Activated CD8-positive, alpha-beta memory T cell treated with anti-CD3 and anti-CD28 coated beads for 48 hours (primary cell): ENCODE data around the gene SARS1.
"Not testable (repeated sequence)": the region's sequence is repeated elsewhere in the genome, so short reads cannot be mapped to it uniquely, and the experiment has no call there.

Source experiments
- DNase-seq, 3 experiments: peaks; one replicate each; pipeline ENCODE4 v3.0.0-alpha.2; 2020; ENCODE audit warnings: low read depth in 2 of 3, low spot score in 2 of 3

The SARS1 gene

DNA sequence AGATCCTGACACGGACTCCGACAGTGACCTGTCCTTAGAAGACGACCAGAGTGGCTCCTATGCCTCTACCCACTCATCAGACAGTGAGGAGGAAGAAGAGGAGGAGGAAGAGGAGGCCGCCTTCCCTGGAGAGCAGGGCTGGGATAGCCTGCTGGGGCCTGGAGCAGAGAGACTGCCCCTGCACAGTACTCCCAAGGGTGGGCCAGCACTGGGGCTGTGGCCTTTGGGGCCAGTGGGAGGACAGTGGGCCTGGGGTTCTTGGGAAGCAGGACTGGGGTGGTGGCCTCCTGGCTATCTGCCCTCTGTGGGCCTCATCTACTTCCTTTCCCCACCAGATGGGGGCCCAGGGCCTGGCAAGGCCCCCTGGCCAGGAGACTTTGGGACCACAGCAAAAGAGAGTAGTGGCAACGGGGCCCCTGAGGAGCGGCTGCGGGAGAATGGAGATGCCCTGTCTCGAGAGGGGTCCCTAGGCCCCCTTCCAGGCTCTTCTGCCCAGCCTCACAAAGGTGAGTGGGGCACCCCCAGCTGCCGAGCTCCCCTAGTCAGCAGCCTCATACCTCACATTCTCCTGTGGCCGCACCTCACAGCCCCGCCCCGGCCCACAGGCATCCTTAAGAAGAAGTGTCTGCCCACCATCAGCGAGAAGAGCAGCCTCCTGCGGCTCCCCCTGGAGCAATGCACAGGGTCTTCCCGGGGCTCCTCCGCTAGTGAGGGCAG, 59.3 kb downstream of the SARS1 start:
- no peak for DNase-seq

DNA sequence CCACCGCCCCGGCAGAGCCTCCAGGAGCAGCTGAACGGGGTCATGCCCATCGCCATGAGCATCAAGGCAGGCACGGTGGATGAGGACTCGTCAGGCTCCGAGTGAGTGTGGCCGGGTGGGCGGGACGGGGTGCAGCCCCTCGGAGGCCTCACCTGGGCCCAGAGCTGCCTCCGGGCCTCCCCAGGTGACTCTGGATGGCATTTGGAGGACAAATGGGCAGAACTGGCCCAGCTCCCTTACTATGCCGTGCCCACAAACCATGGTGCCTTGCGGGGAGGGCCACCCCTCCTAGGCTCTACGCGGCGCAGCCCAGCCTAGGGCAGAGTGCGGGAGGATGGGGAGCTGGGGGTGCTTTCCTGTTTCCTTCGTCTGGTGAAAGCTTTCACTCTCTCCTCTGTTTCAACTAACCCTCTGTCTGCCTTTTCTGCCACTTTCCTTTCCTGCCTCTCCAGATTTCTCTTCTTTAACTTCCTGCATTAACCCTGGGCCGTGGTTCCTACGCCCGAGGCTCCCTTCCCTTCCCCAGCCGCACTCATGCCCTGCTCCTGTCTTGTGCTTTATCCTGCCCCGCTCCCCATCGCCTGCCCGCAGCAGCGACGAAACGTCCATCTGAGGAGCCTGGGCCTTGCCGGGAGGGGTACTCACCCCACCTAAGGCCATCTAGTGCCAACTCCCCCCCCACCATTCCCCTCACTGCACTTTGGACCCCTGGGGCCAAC, 60.0 kb downstream of the SARS1 start:
- no peak for DNase-seq

DNA sequence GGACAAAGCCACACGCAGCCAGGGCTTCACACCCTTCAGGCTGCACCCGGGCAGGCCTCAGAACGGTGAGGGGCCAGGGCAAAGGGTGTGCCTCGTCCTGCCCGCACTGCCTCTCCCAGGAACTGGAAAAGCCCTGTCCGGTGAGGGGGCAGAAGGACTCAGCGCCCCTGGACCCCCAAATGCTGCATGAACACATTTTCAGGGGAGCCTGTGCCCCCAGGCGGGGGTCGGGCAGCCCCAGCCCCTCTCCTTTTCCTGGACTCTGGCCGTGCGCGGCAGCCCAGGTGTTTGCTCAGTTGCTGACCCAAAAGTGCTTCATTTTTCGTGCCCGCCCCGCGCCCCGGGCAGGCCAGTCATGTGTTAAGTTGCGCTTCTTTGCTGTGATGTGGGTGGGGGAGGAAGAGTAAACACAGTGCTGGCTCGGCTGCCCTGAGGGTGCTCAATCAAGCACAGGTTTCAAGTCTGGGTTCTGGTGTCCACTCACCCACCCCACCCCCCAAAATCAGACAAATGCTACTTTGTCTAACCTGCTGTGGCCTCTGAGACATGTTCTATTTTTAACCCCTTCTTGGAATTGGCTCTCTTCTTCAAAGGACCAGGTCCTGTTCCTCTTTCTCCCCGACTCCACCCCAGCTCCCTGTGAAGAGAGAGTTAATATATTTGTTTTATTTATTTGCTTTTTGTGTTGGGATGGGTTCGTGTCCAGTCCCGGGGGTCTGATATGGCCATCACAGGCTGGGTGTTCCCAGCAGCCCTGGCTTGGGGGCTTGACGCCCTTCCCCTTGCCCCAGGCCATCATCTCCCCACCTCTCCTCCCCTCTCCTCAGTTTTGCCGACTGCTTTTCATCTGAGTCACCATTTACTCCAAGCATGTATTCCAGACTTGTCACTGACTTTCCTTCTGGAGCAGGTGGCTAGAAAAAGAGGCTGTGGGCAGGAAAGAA, 61.1 kb downstream of the SARS1 start:
- no peak for DNase-seq

DNA sequence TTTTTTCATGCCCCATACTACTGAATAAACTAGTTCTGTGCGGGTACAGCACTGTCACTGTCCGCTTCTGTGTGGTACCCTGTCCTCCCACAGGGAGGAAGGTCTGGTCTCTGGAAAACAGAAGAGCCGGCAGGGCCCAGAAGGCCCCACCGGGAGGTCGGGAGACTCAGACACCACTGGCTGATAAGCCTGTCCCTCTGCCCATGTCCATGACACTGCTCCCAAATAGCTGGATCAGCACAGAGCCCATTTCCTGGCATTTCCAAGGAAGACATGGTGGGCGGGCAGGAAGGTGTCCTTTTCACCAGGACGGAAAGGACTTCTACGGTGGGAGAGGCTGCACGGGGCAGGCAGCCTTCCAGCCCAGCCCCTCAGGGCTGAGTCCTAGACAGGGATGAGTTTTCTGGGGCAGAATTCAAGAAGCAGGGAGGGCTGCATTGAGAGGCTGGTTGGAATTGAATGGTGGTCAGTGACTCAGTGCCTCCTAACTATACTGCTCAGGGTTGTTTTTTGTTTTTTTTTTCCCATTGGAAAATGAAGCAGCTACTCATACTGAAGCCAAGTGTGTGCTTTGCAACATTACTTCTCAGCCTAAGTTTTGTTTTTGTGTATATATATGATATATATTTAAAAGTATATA, 62.1 kb downstream of the SARS1 start:
- DNase-seq: no peak

DNA sequence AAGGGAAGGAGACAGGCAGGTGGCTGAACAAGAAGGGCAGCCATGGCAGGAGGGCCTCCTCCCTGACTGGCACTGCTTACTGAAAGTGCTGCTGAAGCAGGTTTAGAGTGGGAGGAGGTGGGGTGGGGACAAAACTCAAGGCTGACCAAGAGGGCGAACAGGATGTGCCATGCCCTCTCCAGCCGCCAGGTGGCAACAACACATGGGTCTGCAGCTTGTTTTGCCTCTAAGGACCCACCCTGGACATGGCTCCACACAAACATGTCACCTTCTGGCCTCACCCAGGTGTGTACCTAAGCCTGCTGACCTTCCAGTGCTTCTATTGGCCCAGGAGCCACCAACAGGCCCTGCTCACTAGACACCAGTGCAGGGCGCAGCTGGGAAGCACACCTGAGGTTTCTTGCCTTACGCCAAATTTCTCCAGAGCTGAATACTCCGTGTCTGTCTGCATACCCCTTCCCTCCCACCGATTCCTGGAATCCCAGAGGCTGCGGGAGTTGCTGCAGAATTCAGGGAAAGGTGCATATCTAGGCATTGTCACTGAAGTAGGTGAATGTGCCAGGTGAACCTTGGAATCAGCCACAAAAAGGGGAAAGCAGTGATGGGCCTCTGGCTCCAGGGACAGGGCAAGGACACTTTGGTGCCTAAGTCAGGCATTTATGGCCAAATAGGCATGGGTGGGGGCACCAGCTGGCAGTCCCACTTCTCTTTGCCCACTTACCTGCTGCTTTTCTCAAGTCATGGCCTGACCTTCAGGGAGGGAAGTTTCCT, 63.9 kb downstream of the SARS1 start:
- DNase-seq: peak; percentile 39 to 50 (median 41)

DNA sequence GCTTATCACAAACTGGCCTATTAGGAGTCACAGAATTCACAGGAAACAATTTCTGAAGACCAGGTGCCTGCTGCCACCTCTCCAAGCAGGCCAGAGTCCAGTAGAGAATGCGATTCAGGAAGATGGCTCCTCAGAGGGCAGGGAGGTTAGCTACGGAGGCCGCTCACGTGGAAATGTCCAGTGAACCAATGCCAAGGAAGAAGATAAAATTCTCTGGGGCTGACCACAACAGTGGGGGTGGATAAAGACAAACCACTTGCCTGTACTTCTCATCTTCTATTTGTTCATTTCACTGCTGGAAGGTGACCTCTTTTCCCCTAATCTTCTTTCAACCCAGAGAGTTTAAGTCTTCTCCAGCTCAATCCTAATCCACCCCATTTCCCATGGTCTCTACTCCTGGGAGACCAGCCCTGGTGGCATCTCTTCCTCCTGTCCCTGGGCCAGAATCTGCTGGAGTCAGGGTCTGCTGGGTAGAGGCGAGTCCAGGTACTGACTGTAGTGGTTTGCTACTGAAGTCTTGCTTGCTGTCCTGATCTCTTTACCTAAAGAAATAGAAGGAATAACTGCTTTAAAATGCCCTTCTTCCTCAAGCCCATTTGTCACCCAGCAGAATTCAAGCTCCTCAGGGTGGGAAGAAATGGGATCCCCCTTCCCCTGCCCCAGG, 66.0 kb downstream of the SARS1 start:
- DNase-seq: no peak

DNA sequence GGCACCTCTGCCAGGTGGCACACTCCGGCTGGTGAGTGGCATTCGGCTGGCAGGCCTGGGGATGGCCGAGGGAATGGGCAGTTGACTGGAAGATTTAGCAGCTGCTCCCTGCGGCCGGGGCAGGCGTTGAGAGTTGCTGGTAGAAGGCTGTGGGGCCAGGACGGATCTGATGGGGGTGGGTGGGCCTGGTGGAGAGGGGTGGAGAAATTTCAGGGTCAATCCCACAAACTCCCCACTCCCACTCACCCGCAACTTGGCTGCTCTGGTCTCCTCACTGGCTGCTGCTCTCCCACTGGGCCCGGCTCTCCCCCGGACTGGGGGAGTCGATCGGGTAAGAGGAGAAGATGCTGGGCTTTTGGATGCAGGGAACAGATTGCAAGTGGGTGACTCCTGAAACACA, 67.1 kb downstream of the SARS1 start:
- no peak for DNase-seq

DNA sequence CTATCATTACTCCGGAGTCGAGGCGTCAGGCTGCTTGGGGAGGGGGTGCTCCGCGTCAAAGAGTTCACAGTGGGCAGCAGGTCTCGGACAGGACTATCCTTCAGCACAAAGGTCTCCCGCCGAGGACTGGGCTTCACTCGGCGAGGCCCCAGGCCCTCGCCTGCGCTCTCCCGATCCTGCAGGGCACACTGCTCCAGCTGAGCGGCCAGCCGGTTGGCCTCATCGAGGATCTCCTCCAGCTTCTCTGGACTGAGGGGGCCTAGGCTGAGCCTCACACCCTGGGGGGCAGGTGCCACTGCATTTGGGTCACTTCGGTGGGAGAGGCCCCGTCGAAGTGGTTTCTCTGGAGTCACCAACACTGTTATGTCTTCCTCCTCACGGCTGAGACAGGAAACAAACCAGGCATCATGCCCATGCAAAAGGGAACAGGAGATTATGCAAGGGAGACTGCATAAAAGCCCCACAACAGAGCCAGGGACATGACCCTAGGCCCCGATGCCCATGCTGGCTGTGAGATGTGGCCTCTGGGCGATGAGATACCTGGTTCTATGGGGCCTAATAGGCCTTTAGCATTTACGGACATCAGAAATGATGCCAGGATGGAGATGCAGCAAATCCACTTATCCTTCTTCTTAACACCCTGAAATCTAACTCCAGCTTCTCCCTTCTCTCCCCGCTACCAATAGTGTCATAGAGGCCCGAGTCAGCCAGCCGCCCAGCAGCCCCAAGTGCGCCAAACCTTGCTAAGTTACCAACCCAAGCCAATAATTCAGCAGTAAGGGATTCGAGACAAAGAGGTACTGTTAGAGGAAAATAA, 68.2 kb downstream of the SARS1 start:
- DNase-seq: no peak

DNA sequence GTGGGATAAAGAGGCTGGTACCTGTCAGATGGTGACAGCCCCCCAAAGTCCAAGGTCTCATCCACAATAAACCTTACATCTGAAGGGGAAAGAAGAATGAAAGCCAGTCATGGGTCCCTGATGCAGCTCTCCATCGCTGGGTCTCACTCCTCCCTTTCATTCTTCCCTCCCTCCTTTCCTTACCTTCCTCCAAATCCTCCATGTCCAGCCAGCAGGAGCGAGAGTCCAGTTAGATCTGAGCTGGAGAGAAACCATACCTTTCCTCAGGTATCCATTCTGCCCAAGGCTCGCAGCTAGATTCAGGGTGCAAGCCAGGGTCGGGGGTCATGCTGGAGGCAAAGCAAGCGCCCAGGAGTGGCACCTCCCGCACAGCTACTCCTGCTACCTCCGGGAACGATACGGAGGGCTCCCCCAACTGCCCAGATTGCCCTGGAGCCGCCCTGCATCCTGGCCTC, 68.8 kb downstream of the SARS1 start:
- DNase-seq: no peak

DNA sequence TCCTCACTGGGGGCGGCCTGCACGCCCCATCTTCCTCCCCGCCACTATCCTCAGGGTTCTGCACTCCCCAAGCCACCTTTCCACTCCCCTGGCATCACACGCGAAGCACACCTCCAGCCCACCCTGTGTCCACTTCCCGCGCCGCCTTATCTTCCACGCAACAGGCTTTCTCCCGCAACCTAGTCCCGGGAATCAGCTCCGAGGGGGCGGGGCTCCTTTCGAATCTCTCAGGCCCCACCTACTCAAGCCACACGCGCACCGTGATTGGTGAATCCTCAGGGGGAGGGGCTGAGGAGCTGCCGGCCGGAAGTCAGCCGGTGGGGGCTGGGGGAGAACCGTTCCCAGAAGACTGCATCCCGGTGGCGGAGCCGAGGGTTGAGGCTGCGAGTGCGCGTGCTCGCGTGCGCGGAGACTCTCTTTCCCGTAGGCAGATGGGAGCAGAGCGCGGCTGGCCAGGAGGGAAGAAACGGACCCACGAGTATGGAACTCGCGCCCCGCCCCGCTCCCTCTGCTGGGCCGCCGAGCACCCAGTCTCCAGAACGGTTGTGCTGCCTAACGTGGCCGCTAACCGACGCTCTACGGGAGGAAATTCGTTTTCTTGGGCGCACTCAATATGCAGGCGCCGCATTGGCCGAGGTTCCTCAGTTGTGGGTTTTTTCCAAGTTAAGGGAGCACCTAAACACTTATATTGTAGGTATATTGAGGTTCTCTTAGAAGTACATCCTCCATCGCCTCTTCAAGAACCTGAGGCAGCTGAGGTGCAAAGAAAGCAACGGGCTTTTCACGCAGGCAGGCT, 69.4 kb downstream of the SARS1 start, which contains the start of gene PSRC1:
Gene PSRC1, minus strand, starts transcription at position 194 of the 796 bp plus-strand sequence.
- DNase-seq: peak; percentile 74 to 81 (median 78)

DNA sequence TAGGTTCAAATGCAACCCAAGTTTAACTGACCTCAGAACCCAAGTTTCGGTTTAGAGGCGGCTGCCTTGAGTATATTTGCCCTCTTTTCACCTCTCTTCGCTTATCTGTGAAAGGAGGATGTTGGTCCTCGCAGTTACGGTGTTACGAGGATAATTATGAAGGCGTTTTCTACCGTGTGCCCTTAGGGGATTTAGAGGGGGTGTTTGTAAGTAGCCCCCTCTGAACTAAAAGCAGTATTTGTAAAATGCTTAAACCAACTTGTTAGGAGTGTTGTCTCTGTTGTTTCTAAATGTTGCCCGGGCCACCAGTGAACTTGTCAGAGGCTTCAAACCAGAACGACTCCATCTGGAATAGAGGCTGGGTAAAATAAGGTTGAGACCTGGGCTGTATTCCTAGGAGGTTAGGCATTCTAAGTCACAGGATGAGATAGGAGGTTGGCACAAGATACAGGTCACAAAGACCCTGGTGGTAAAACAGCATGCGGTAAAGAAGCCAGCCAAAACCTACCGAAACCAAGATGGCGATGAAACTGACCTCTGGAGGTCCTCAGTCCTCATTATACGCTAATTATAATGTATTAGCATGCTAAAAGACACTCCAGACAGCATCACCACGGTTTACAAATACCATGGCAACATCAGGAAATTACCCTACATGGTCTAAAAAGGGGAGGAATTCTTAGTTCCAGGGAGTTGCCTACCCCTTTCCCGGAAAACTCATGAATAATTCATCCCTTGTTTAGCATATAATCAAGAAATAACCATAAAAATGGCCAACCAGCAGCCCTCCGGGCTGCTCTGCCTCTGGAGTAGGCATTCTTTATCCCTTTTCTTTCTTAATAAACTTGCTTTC, 70.3 kb downstream of the SARS1 start:
- DNase-seq: no peak

DNA sequence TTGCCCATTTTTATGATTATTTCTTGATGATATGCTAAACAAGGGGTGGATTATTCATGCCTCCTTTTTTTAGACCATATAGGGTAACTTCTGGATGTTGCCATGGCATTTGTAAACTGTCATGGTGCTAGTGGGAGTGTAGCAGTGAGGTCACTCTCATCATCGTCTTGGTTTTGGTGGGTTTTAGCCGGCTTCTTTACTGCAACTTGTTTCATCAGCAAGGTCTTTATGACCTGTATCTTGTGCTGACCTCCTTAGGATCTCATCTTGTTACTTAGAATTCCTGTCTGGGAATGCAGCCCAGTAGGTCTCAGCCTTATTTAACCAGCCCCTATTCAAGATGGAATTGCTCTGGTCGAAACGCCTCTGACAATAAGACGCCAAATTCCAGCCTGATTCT, 73.0 kb downstream of the SARS1 start:
- DNase-seq: not testable (repeated sequence)
